HG02970 (cell line): ENCODE results near the gene KIFC3.
A peak's percentile ranks its signal among the peaks of the same experiment; 100 is the strongest.

Experiments
- ATAC-seq: cut with Tn5 transposase; IDR thresholded peaks from one replicate; pipeline ENCODE4 v1.9.1; 2021; ENCODE audit warnings: mild to moderate bottlenecking, moderate library complexity, moderate number of reproducible peaks; ENCODE audit not compliant: unreplicated experiment, low FRiP score

The KIFC3 gene

GRCh38 chr16:57769541-57770145 lies 32.6 kb downstream of the KIFC3 start:
- ATAC-seq, result no peak

DNA sequence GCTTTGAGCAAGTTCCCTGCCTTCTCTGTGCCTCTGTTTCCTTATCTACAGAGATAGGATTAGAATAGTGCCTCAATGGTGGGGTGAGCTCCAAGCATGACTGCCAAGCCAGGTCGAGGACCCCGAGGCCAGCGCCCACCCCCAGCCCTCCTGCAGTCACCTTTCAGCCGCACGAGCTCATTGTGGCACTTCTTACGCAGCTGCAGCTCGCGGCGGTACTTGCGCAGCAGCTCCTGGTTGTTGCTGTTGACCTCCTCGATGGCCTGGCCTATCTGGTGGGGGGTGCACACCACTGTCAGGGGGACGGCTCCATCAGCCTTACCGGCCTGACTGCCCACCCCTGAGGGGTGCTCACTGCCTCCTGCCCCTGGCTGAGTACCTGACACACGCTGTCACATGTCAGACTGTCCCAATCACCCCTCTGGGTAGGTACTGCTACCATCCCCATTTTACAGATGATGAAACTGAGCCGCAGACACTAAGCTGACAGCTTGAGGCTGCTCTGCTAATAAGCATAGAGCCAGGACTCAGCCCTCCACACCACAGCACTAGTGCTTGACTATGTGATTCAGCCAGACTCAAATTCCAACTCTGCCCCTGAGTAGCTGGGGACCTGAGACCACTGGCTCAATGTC lies 35.5 kb downstream of the KIFC3 start:
- no peak for ATAC-seq

- ATAC-seq, result no peak
These were observed 37.0 kb downstream of the KIFC3 start for GRCh38 chr16:57765160-57765728.

DNA sequence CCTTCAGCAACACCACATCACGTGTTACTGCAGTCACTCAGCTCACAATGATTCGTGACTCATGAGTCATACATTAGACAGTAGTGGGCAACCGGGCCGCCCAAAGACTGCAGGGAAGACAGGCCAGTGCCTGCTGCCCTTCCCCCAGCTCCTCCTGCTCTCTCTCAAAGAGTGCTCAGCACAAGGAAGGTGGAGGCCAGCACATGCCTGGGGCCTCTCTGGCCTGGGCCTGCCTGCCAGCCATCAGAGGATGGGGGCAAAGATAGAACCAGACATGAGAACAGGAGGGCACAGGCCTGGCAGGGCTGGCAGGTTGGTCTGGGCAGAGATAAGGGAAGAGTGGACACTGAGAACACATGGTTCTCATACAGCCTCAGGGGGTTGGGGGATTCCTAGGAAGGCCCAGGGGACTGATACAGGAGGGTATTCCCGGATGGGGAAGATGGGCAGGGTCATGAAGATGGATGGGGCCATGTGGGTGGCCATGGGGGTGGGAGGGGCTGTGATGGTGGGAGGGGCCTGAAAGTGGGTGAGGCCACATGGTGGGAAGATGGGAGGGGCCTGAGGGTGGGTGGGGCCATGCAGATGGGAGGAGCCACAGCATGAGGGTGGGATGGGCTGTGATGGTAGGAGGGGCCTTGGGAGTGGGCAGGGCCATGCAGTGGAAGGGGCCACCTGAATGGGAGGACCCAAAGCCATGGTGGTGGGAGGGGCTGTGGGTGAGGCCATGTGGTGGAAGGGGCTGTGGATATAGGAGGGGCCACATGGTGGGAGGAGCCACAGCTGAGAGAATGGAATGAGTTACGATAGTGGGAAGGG lies 37.7 kb downstream of the KIFC3 start:
- no peak for ATAC-seq

GRCh38 chr16:57764006-57764340 lies 38.3 kb downstream of the KIFC3 start:
- ATAC-seq, result no peak

DNA sequence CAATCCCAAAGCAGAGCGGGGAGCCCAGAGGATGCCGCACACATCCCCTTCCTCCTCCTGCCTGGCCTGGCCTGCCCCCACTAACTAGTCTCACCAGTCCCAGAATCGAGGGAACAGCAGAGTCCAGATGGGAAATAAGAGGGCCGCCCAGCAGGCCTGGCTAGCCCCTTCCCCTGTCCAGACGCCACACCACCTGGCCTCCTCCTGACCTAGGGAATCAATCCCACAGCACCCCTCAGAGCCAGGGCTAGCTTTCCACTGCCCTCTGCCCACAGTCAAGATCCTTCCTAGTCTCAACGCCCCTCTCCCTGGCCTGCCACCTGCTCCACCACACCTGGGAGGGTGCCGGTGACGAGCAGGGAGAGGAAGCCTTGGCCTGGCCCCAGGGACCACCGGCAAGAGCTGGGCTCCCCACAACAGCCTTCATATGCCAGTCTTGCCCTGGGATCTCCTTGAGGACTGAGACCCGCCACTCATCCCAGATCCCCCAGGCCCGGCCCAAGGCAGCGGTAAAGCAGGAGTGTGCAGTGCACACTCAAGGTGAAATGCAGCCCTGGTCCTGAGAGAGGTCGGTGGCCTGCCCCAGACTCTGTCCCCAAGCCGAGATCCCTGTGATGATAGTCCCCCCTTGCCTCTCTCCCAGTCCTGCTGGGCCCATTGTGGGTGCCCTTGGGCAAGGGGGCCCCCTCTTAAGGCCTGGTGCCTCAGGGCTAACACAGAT lies 38.8 kb downstream of the KIFC3 start:
- ATAC-seq, result no peak

DNA sequence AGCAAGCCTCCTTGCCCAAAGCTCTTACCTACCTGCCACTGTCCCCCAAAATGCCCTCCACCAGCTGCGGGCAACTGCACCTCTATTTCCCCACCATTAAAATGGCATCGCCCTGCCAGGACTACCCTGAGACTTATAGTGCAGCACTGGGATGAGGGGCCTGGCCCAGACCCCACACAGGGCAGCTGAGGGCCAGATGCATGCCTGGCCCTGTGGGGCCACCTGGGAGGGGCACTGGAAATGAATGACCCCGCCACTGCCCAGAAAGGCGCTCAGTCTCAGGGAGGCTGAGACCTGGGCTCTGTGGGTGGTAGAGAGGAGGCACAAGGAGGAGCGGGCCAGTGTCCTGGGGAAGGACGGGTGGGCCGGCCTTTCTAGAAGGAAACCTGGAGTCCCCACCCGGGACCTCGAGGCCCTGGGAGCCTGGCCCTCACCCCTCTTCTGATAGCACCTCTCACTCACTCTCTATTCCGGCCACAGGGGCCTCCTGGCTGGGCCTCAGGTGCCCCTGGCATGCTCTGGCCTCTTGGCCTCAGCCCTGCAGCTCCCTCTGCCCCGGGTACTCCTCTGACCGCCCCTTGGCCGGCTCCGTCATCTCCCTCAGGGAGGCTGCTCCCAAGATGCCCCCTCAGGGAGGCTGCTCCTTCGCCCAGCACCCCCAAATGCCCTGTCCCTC lies 39.8 kb downstream of the KIFC3 start:
- no peak for ATAC-seq

GRCh38 chr16:57761957-57762356 lies 40.3 kb downstream of the KIFC3 start:
- no peak for ATAC-seq

GRCh38 chr16:57761301-57761700 lies 41.0 kb downstream of the KIFC3 start:
- ATAC-seq, result no peak

- ATAC-seq, result no peak
These were observed 41.7 kb downstream of the KIFC3 start for GRCh38 chr16:57760357-57761160.

DNA sequence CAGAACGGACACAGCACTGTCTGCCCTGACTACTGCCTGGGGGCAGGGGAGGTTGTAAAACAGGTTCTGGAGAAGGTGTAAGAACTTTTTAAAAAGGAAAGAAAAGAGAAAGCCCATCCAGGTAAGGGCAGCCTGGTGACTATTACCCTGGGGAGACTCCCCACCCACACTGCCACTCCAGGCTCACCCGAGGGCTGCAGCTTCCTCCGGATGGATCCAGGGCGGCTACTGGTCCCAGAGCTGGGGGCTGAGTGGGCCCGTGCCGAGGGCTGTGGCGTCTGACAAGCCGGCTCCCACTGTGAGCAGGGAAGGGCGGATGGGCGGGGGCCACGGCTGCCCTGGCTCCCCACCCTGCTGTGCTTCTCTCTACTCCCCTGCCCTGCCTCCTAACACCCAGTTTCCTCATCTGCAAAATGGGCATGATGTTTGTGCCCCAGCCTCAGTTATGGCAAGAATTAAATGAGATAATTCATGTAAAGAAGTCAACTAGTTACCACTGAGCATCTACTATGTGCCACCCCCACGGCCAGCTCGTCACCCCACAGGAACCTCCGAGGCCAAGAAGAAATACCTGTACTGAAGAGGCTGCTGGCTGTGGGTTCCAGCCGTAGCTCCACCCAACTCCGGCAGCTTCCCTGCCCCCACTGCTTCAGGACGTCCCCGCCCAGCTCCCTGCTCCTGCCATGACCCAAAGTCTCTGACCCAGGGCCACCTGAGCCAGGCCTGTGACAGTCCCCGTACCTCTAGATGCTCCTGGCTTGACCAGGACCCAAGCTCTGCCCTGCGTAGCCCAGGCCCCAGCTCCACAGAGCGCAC lies 42.5 kb downstream of the KIFC3 start:
- ATAC-seq, result no peak

- no peak for ATAC-seq
These were observed 43.2 kb downstream of the KIFC3 start for GRCh38 chr16:57759131-57759530.

GRCh38 chr16:57758331-57759117 lies 43.8 kb downstream of the KIFC3 start:
- ATAC-seq, result no peak

DNA sequence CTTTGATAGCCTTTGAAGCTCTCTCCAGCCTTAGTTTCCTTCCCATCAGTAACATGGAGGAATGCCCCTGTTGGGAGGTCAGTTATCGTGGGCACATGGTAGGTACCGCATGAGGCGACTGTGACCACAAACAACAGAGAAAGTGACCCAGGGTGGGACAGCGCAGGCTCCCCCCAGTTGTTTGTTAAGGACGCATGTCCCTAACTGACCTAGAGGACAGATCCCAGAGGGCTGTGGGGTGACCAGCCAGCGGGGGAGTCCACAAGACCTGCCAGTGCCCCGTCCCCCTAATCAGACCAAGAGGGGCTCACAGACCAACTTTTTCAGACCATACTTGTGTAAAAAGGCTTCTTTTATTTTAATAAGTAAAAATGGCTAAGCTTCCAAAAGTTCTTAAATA lies 44.4 kb downstream of the KIFC3 start:
- ATAC-seq, result no peak

- ATAC-seq, result peak; percentile 63
These were observed 44.9 kb downstream of the KIFC3 start for GRCh38 chr16:57757326-57757786.

GRCh38 chr16:57756424-57757325 lies 45.6 kb downstream of the KIFC3 start:
- no peak for ATAC-seq
